Peyer's patch (tissue), 4 donors: ENCODE results near the gene STC2.

Experiments used
- CTCF ChIP-seq, 6 experiments: fragments of 450-650 bp in 4 of 6; fragments of 200-600 bp in 2 of 6; sonication (generic) in 1 of 6; IDR thresholded peaks; one replicate each; pipeline ENCODE4 v1.5.1; 2017 to 2019; ENCODE audit warnings: antibody characterized with exemption in 6 of 6, mild to moderate bottlenecking in 3 of 6, moderate library complexity in 1 of 6
- POLR2A ChIP-seq, 2 donors: fragments of 450-650 bp; IDR thresholded peaks; one replicate each; pipeline ENCODE4 v1.5.1; 2017; ENCODE audit warnings: antibody characterized with exemption in 2 of 2, mild to moderate bottlenecking in 2 of 2, moderate library complexity in 2 of 2

- TF ChIP-seq POLR2A (IDR thresholded peaks at IDR 0.05) (no peak), CTCF (IDR thresholded peaks at IDR 0.05) (no peak)
Observed at GRCh38 chr5:173310861-173311785, 17.1 kb downstream of the STC2 start.
